NCI-H446 (cell line): Measurements from ENCODE around the gene NRL.
A peak's percentile ranks its signal among the peaks of the same experiment; 100 is the strongest.

ENCODE experiments used
- DNase-seq, 2 experiments: peaks; one replicate each; lab custom pipeline; 2025; lab: John Stamatoyannopoulos, UW

Gene NRL

GRCh38 chr14:24144451-24144850 lies 29.7 kb upstream of the NRL start:
- no peak for DNase-seq

GRCh38 chr14:24143511-24143910 lies 28.8 kb upstream of the NRL start:
- DNase-seq, result no peak

GRCh38 chr14:24141097-24141880 lies 26.5 kb upstream of the NRL start, which contains the start of gene EMC9:
EMC9 (minus strand) TSS chr14:24141591; CDS start chr14:24141304, 287 bp downstream.
- DNase-seq, result peak; percentile 99 to 100

- DNase-seq, result no peak
Observed at GRCh38 chr14:24139272-24139934, 24.7 kb upstream of the NRL start.

- no peak for DNase-seq
Observed at GRCh38 chr14:24138396-24139271, 23.9 kb upstream of the NRL start.

- DNase-seq, result no peak
Observed at GRCh38 chr14:24137529-24138395, 23.0 kb upstream of the NRL start.

GRCh38 chr14:24136684-24137528 lies 22.2 kb upstream of the NRL start:
- no peak for DNase-seq

- DNase-seq, result peak; percentile 65 to 94
Observed at GRCh38 chr14:24135834-24136683, 21.3 kb upstream of the NRL start, which contains the start of gene PSME1. PSME1 (plus strand) TSS chr14:24136194; CDS start chr14:24136263, 69 bp downstream.

- no peak for DNase-seq
Observed at GRCh38 chr14:24135584-24135833, 20.8 kb upstream of the NRL start.

- DNase-seq, result no peak
Observed at GRCh38 chr14:24133735-24134134, 19.0 kb upstream of the NRL start.

GRCh38 chr14:24132976-24133375 lies 18.2 kb upstream of the NRL start:
- DNase-seq, result no peak

- DNase-seq, result no peak
Observed at GRCh38 chr14:24132061-24132685, 17.4 kb upstream of the NRL start.

GRCh38 chr14:24131549-24131966 lies 16.8 kb upstream of the NRL start:
- DNase-seq, result no peak

- no peak for DNase-seq
Observed at GRCh38 chr14:24130717-24131548, 16.2 kb upstream of the NRL start.

GRCh38 chr14:24130380-24130716 lies 15.6 kb upstream of the NRL start, which contains the start of gene FITM1:
FITM1 (plus strand) TSS chr14:24130659; CDS start chr14:24131564, 905 bp downstream.
- no peak for DNase-seq

GRCh38 chr14:24129410-24129998 lies 14.8 kb upstream of the NRL start:
- no peak for DNase-seq

- DNase-seq, result no peak
Observed at GRCh38 chr14:24127673-24128072, 12.9 kb upstream of the NRL start.

- DNase-seq, result no peak
Observed at GRCh38 chr14:24126939-24127338, 12.2 kb upstream of the NRL start.
